Measurements from ENCODE around the gene GSTM1. TPM values are rescaled to one million over a fixed set of nuclear protein-coding genes. Genes with fewer than 3 reads are reported as not detected.

Gene GSTM1
- total and polyA plus RNA-seq, 12 donors, result 0.11 to 301 (median 132) TPM; not detected in 6

DNA sequence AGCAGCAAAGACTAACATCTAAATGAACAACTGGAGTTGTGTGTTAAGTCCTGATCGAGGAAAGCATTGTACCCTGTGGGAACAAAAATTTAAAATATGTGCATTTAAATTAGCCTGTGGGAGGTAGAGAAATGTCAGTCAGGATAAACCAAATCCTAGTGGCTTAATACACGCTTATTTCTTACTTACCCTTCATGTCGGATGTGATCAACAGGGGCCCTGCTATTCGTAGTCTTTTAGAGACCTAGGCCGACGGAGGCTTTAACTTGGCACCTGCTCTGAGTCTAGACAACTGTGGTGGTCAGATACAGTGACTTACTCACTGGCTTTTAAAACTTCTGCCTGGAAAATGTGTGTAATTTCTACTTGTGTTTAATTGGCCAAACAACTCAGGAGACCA, 43.0 kb downstream of the GSTM1 start:
- no peak for DNase-seq
- intact Hi-C loops (cut with DNase I), result no loop called here
- no peaks in the 10 kb centered on the region for H3K9me3 ChIP-seq (replicated peaks in 1 of 3)

DNA sequence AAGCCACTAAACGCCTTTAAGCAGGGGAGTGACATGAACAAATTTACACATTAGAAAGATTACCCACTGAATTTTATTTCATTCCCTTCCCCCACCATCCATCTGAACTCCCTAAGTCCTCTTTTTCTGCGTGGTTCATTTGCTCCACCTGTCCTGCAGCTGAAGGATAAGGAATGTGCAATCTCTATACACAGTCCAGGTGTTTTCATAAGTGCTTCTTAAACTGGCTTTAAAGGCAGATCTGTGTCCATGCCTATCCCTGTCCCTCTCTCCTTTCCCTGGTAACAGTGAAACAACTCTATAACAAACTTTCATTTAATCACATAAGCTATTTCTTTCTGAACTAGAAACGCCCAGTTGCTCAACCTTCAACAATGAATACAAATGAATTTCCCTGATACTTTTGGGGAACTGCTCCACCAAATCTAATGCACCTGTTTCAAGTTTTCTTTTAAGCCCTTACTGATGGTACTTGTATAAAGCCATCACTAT, 44.8 kb downstream of the GSTM1 start:
- no peaks in the 10 kb centered on the region for H3K9me3 ChIP-seq (replicated peaks in 1 of 3)
- H3K36me3 ChIP-seq (replicated peaks in 1 of 2), result peaks cover 0 to 17% of the 10 kb centered on the region in 2 donors
- TF ChIP-seq, protein P1, sequence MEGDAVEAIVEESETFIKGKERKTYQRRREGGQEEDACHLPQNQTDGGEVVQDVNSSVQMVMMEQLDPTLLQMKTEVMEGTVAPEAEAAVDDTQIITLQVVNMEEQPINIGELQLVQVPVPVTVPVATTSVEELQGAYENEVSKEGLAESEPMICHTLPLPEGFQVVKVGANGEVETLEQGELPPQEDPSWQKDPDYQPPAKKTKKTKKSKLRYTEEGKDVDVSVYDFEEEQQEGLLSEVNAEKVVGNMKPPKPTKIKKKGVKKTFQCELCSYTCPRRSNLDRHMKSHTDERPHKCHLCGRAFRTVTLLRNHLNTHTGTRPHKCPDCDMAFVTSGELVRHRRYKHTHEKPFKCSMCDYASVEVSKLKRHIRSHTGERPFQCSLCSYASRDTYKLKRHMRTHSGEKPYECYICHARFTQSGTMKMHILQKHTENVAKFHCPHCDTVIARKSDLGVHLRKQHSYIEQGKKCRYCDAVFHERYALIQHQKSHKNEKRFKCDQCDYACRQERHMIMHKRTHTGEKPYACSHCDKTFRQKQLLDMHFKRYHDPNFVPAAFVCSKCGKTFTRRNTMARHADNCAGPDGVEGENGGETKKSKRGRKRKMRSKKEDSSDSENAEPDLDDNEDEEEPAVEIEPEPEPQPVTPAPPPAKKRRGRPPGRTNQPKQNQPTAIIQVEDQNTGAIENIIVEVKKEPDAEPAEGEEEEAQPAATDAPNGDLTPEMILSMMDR (IDR thresholded peaks at IDR 0.05), result no peak
- no peak for TF ChIP-seq POLR2A (IDR thresholded peaks at IDR 0.05)
- no peak overlapping the region for H3K27ac ChIP-seq
- intact Hi-C loops (cut with DNase I), result no loop called here
- no peak for DNase-seq
- WGBS, 4 donors, result 57 to 73% (median 68%) methylated on average over 3 of the region's 3 CpGs
- H3K4me3 ChIP-seq, result no peak overlapping the region
- no peaks in the 10 kb centered on the region for H3K4me1 ChIP-seq (replicated peaks in 1 of 2)
- H3K27me3 ChIP-seq, result no peaks in the 10 kb centered on the region

More for the DNA sequence above, 43.0 kb downstream of the GSTM1 start:
- H3K36me3 ChIP-seq (replicated peaks in 1 of 2), result peaks cover 0 to 5% of the 10 kb centered on the region in 2 donors
- no peak overlapping the region for H3K4me3 ChIP-seq
- TF ChIP-seq, protein P1 (IDR thresholded peaks at IDR 0.05), result no peak
- TF ChIP-seq POLR2A (IDR thresholded peaks at IDR 0.05), result no peak
- no peaks in the 10 kb centered on the region for H3K27me3 ChIP-seq
- 68 to 92% (median 84%) methylated on average over 6 of the region's 6 CpGs for WGBS, 4 donors
- H3K27ac ChIP-seq, result no peak overlapping the region
- H3K4me1 ChIP-seq (replicated peaks in 1 of 2), result no peaks in the 10 kb centered on the region

DNA sequence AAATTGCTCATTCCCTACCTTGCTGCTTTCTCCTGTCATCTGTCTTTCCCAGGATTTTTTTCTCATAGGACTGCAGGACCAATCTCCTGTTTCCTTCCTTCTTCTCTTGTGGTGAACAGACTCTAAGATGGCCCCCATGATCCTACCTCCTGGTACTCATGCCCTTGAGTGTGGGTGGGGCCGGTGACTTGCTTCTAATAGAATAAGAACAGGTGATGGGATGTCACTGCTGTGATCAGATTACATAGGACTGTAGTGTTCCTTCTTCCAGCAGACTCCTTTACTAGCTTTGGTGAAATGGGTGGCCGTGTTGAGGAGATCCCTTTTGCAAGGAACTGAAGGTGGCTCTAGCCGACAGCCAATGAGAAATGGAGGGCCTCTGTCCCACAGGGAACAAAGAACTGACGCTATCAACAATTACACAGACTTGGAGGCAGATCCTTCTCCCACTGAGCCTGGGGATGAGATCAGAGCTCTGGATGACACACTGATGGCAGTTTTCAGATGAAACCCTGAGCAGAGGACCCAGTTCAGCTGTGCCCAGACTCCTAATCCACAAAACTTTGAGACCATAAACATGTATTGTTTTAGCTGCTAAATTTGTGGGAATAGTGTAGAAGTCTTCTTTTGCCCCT, 45.7 kb downstream of the GSTM1 start:
- H3K4me3 ChIP-seq, result no peak overlapping the region
- H3K9me3 ChIP-seq (replicated peaks in 1 of 3), result no peaks in the 10 kb centered on the region
- no peak overlapping the region for H3K27ac ChIP-seq
- DNase-seq, result no peak
- no peaks in the 10 kb centered on the region for H3K4me1 ChIP-seq (replicated peaks in 1 of 2)
- TF ChIP-seq POLR2A (IDR thresholded peaks at IDR 0.05), result no peak
- TF ChIP-seq, protein P1 (IDR thresholded peaks at IDR 0.05), result no peak
- WGBS, 4 donors, result 80 to 91% (median 89%) methylated on average over 4 of the region's 4 CpGs
- no peaks in the 10 kb centered on the region for H3K27me3 ChIP-seq
- peaks cover 0 to 22% of the 10 kb centered on the region in 2 donors for H3K36me3 ChIP-seq (replicated peaks in 1 of 2)
- intact Hi-C loops (cut with DNase I), result no loop called here

DNA sequence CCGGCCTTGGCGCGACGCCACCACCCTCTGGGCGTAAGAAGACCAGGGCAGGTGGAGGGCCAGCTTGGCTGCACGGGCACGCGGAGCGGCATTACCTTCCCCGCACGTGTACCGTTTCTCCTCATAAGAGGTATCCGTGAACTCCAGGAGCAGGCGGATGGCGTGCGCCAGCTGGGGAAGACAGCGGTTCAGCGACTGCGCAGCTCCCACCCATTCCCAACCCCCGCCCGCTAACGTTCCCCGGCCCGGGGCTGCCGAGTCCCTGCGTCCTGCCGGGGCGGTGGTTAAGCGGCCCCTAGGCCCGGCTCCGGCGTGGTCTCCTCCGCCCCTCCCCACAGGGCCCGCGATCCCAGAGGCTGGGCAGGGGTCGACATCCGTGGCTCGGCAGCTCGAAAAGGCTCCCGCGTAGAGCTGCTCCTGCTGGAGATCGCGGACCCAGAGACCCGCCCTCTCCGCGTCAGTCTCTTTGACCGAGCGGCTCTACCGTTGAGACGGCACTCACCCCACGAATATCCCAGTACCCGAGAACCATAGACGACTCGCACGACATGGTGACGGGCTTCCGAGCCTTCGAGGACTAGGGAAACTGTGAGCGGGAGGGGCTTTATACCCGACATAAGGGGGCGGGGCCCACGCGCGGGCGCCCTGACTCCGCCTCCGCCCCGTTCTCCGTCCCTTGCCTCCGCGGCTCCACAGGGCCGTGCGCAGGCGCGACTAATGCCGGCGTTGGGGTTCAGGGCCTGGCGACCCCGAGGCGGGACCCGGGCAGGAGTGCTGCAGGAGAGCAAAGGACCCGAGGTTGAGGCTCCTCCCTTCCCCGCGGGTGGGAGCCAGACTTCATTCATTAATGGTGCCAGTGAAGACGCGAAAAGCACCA, 52.4 kb downstream of the GSTM1 start:
- Histone ChIP-seq H3K27me3 (no peaks in the 10 kb centered on the region), H3K4me1 (replicated peaks in 1 of 2) (peaks cover 0 to 18% of the 10 kb centered on the region in 2 donors), H3K4me3 (peak overlapping the region; percentile 2 to 82 (median 36)), H3K27ac (peak overlapping the region in 3 of 5 donors; percentile 53 to 77 (median 70)), H3K36me3 (replicated peaks in 1 of 2) (peaks cover 0 to 20% of the 10 kb centered on the region in 2 donors), H3K9me3 (replicated peaks in 1 of 3) (no peaks in the 10 kb centered on the region)
- 0 to 1% (median 1%) methylated on average over 9 to 86 of the region's 86 CpGs for WGBS, 4 donors
- DNase-seq, result peak; percentile 55 to 89 (median 78)
- peak; percentile 70 to 87 for TF ChIP-seq POLR2A (IDR thresholded peaks at IDR 0.05)
- TF ChIP-seq, protein P1 (IDR thresholded peaks at IDR 0.05), result no peak
- intact Hi-C loops (cut with DNase I), result no loop called here
